ENCODE measurements around the gene CLRN1. TPM values are rescaled to one million over a fixed set of nuclear protein-coding genes. Genes with fewer than 3 reads are reported as not detected.

Gene CLRN1
- total RNA-seq, 3 donors from 2014 or later (not counting 1 experiment from before 2014, with no cell fraction given) = not detected

GRCh38 chr3:150890295-150890694 is 82.2 kb downstream of the CLRN1 start:
- DNase-seq (no peak), ATAC-seq (peak in 1 of 3 donors; percentile 64)
- Mint-ChIP-seq H3K27ac (no peak overlapping the region), H3K4me1 (no peaks in the 10 kb centered on the region), H3K4me3 (no peak overlapping the region), H3K27me3 (ENCODE audit: low read depth in 2 of 2) (peaks cover 10 to 11% of the 10 kb centered on the region in 2 donors), H3K36me3 (no peaks in the 10 kb centered on the region), H3K9me3 (no peaks in the 10 kb centered on the region)
- no peak for TF ChIP-seq CTCF (IDR thresholded peaks at IDR 0.05)
- Histone ChIP-seq H3K27ac (ENCODE audit: low read length) (no peak overlapping the region), H3K4me1 (ENCODE audit: control insufficient read depth, insufficient read depth, low read length) (no peaks in the 10 kb centered on the region), H3K27me3 (ENCODE audit: control insufficient read depth, insufficient read depth, low read length) (no peaks in the 10 kb centered on the region), H3K9me3 (ENCODE audit: control insufficient read depth, insufficient read depth, low read length) (no peaks in the 10 kb centered on the region), H3K4me3 (ENCODE audit: low read length) (no peak overlapping the region), H3K36me3 (ENCODE audit: control insufficient read depth, insufficient read depth, low read length) (no peaks in the 10 kb centered on the region)
- WGBS (ENCODE audit: insufficient coverage) = 100% methylated on average over 1 of the region's 3 CpGs
- intact Hi-C loops (cut with micrococcal nuclease) = no loop called here

GRCh38 chr3:150889106-150889505 is 83.4 kb downstream of the CLRN1 start:
- WGBS (ENCODE audit: insufficient coverage) = 81% methylated on average over 6 of the region's 6 CpGs
- Histone ChIP-seq H3K9me3 (ENCODE audit: control insufficient read depth, insufficient read depth, low read length) (no peaks in the 10 kb centered on the region), H3K27ac (ENCODE audit: low read length) (no peak overlapping the region), H3K27me3 (ENCODE audit: control insufficient read depth, insufficient read depth, low read length) (no peaks in the 10 kb centered on the region), H3K4me1 (ENCODE audit: control insufficient read depth, insufficient read depth, low read length) (no peaks in the 10 kb centered on the region), H3K4me3 (ENCODE audit: low read length) (no peak overlapping the region), H3K36me3 (ENCODE audit: control insufficient read depth, insufficient read depth, low read length) (no peaks in the 10 kb centered on the region)
- H3K4me3 Mint-ChIP-seq = no peak overlapping the region
- H3K4me1 Mint-ChIP-seq = no peaks in the 10 kb centered on the region
- no peak for DNase-seq
- H3K27me3 Mint-ChIP-seq (ENCODE audit: low read depth in 2 of 2) = peaks cover 11 to 14% of the 10 kb centered on the region in 2 donors
- no peaks in the 10 kb centered on the region for H3K36me3 Mint-ChIP-seq
- intact Hi-C loops (cut with micrococcal nuclease) = no loop called here
- peak in 1 of 3 donors; percentile 17 for ATAC-seq
- no peak for TF ChIP-seq CTCF (IDR thresholded peaks at IDR 0.05)
- H3K9me3 Mint-ChIP-seq = no peaks in the 10 kb centered on the region
- H3K27ac Mint-ChIP-seq = no peak overlapping the region

GRCh38 chr3:150887031-150887430 is 85.5 kb downstream of the CLRN1 start:
- Histone ChIP-seq H3K9me3 (ENCODE audit: control insufficient read depth, insufficient read depth, low read length) (no peaks in the 10 kb centered on the region), H3K27ac (ENCODE audit: low read length) (no peak overlapping the region), H3K4me3 (ENCODE audit: low read length) (no peak overlapping the region), H3K4me1 (ENCODE audit: control insufficient read depth, insufficient read depth, low read length) (no peaks in the 10 kb centered on the region), H3K36me3 (ENCODE audit: control insufficient read depth, insufficient read depth, low read length) (no peaks in the 10 kb centered on the region), H3K27me3 (ENCODE audit: control insufficient read depth, insufficient read depth, low read length) (no peaks in the 10 kb centered on the region)
- Mint-ChIP-seq H3K4me3 (no peak overlapping the region), H3K4me1 (no peaks in the 10 kb centered on the region), H3K9me3 (no peaks in the 10 kb centered on the region), H3K36me3 (no peaks in the 10 kb centered on the region), H3K27ac (no peak overlapping the region), H3K27me3 (ENCODE audit: low read depth in 2 of 2) (peaks cover 17 to 24% of the 10 kb centered on the region in 2 donors)
- DNase-seq = no peak
- ATAC-seq = no peak
- no peak for TF ChIP-seq CTCF (IDR thresholded peaks at IDR 0.05)
- 92% methylated on average over 2 of the region's 2 CpGs for WGBS (ENCODE audit: insufficient coverage)
- intact Hi-C loops (cut with micrococcal nuclease) = no loop called here

- Histone ChIP-seq H3K9me3 (ENCODE audit: control insufficient read depth, insufficient read depth, low read length) (no peaks in the 10 kb centered on the region), H3K4me1 (ENCODE audit: control insufficient read depth, insufficient read depth, low read length) (no peaks in the 10 kb centered on the region), H3K4me3 (ENCODE audit: low read length) (no peak overlapping the region), H3K27ac (ENCODE audit: low read length) (no peak overlapping the region), H3K36me3 (ENCODE audit: control insufficient read depth, insufficient read depth, low read length) (no peaks in the 10 kb centered on the region), H3K27me3 (ENCODE audit: control insufficient read depth, insufficient read depth, low read length) (no peaks in the 10 kb centered on the region)
- ATAC-seq = no peak
- Mint-ChIP-seq H3K27ac (no peak overlapping the region), H3K9me3 (no peaks in the 10 kb centered on the region), H3K4me1 (no peaks in the 10 kb centered on the region), H3K4me3 (no peak overlapping the region), H3K36me3 (no peaks in the 10 kb centered on the region), H3K27me3 (ENCODE audit: low read depth in 2 of 2) (peaks cover 15 to 24% of the 10 kb centered on the region in 2 donors)
- no peak for TF ChIP-seq CTCF (IDR thresholded peaks at IDR 0.05)
- DNase-seq = no peak
- WGBS (ENCODE audit: insufficient coverage) = 76% methylated on average over 3 of the region's 3 CpGs
- intact Hi-C loops (cut with micrococcal nuclease) = no loop called here
Observed at GRCh38 chr3:150885535-150885934, 87.0 kb downstream of the CLRN1 start.
